Testis (tissue), 2 donors: ENCODE measurements around the gene AJM1.

Experiments used
- CTCF ChIP-seq, 3 experiments: fragments of 450-650 bp in 2 of 3; fragments of 200-600 bp in 1 of 3; sonication (generic) in 1 of 3; IDR thresholded peaks; one replicate each; pipeline ENCODE4 v1.5.1; 2016 to 2019; ENCODE audit warnings: antibody characterized with exemption in 3 of 3, mild to moderate bottlenecking in 2 of 3, moderate library complexity in 1 of 3
- POLR2A ChIP-seq: fragments of 450-650 bp; IDR thresholded peaks from one replicate; pipeline ENCODE4 v1.6.1; 2017; ENCODE audit warnings: antibody characterized with exemption, mild to moderate bottlenecking, moderate library complexity

GRCh38 chr9:136890661-136891060, 48.4 kb downstream of the AJM1 start:
- no peak for TF ChIP-seq CTCF (IDR thresholded peaks at IDR 0.05)
- TF ChIP-seq POLR2A, result no peak
